GM23338 (cell line): ENCODE data around the gene SARDH.

ENCODE experiments used
- CREB1 ChIP-seq: fragments of 250-450 bp; sonication (Bioruptor Pico); IDR thresholded peaks from 2 replicates; pipeline ENCODE4 v1.5.0; 2020; ENCODE audit warnings: low read depth, mild to moderate bottlenecking, moderate library complexity
- EZH2 ChIP-seq: fragments of 200-600 bp; sonication (generic); IDR thresholded peaks from one replicate; pipeline ENCODE4 v1.8.0; 2017; ENCODE audit warnings: antibody characterized with exemption, mild to moderate bottlenecking, low read depth; ENCODE audit not compliant: unreplicated experiment
- EZH2phosphoT487 ChIP-seq: fragments of 200-600 bp; sonication (generic); IDR thresholded peaks from one replicate; pipeline ENCODE4 v1.8.1; 2018; ENCODE audit warnings: antibody characterized with exemption; ENCODE audit not compliant: unreplicated experiment
- JUNB ChIP-seq: IDR thresholded peaks from one replicate; pipeline ENCODE4 v1.6.1; 2016; ENCODE audit warnings: antibody characterized with exemption; ENCODE audit not compliant: unreplicated experiment
- NANOG ChIP-seq: IDR thresholded peaks from 2 replicates; pipeline ENCODE4 v1.6.1; 2016; ENCODE audit warnings: antibody characterized with exemption, borderline replicate concordance
- POLR2AphosphoS5 ChIP-seq: IDR thresholded peaks from 2 replicates; pipeline ENCODE4 v1.6.1; 2016; ENCODE audit warnings: antibody characterized with exemption, low read depth
- STAT1 ChIP-seq: IDR thresholded peaks from one replicate; pipeline ENCODE4 v1.6.1; 2016; ENCODE audit warnings: antibody characterized with exemption; ENCODE audit not compliant: unreplicated experiment
- TF ChIP-seq, protein P1 (sequence below), 2 experiments: fragments of 200-600 bp in 1 of 2; sonication (generic) in 1 of 2; conservative IDR thresholded peaks; 2 replicates each; pipeline versions ENCODE4 v1.5.1 to v1.6.1; 2016 to 2017; ENCODE audit warnings: antibody characterized with exemption in 2 of 2, low read depth in 2 of 2, mild to moderate bottlenecking in 2 of 2, moderate library complexity in 1 of 2
- TF ChIP-seq, protein P2 (sequence below): IDR thresholded peaks from one replicate; pipeline ENCODE4 v1.6.1; 2018; ENCODE audit warnings: antibody characterized with exemption; ENCODE audit not compliant: unreplicated experiment
- TF ChIP-seq, protein P3 (sequence below): fragments of 250-450 bp; sonication (Bioruptor Pico); IDR thresholded peaks from 2 replicates; pipeline ENCODE4 v1.5.0; 2020; ENCODE audit warnings: mild to moderate bottlenecking, moderate library complexity
- TF ChIP-seq, protein P4 (sequence below): IDR thresholded peaks from 2 replicates; pipeline ENCODE4 v1.6.1; 2016; ENCODE audit warnings: antibody characterized with exemption

DNA sequence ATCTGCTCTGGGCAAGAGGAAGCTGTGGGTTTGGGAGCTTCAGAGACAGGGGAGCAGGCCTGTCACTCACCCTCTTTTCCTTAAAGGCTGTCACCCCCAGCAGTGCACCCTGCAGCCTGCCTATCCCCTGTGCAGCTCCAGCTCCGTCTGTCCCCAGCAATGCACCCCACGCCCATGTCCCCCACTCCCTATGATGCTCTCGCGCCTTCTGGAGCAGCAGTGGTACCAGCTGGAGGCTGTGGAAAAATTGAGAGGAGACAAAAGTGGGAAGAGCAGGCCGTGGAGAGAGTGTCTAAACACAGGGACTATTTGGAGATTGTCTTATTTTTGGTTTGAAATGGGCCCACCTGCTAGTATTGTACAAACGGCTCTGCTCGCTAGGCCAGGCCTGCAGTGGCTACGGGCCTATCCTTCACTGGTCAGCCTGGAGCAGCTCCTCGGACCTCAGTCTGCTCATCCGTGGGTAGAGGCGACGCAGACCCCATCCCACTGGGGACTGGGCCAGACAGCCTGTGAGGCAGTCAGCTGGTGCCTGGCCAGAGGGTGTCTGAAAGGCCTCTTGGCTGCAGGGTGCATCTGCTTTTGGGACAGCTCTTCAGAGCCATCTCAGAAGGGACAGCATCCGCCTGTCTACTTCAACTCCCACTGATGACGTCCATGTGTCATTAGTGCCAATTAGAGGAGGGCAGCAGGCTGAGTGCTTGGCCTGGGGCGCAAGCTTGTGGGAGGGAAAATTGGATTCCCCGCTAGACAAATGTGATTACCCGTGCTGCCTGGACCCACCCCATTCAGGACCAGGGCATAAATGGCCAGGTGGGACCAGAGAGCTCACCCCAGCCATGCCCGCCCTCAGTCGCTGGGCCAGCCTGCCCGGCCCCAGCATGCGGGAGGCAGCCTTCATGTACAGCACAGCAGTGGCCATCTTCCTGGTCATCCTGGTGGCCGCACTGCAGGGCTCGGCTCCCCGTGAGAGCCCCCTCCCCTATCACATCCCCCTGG lies 102.3 kb downstream of the SARDH start, which contains the start of gene DBH:
- TF ChIP-seq POLR2AphosphoS5 (no peak), EZH2 (no peak), EZH2phosphoT487 (no peak), CREB1 (CRISPR knock-in tag) (no peak), STAT1 (no peak), JUNB (no peak), NANOG (no peak)
- TF ChIP-seq, protein P1, sequence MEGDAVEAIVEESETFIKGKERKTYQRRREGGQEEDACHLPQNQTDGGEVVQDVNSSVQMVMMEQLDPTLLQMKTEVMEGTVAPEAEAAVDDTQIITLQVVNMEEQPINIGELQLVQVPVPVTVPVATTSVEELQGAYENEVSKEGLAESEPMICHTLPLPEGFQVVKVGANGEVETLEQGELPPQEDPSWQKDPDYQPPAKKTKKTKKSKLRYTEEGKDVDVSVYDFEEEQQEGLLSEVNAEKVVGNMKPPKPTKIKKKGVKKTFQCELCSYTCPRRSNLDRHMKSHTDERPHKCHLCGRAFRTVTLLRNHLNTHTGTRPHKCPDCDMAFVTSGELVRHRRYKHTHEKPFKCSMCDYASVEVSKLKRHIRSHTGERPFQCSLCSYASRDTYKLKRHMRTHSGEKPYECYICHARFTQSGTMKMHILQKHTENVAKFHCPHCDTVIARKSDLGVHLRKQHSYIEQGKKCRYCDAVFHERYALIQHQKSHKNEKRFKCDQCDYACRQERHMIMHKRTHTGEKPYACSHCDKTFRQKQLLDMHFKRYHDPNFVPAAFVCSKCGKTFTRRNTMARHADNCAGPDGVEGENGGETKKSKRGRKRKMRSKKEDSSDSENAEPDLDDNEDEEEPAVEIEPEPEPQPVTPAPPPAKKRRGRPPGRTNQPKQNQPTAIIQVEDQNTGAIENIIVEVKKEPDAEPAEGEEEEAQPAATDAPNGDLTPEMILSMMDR (conservative IDR thresholded peaks at IDR 0.05; ENCODE audit: low read depth in 2 of 2) = no peak
- TF ChIP-seq, protein P2, sequence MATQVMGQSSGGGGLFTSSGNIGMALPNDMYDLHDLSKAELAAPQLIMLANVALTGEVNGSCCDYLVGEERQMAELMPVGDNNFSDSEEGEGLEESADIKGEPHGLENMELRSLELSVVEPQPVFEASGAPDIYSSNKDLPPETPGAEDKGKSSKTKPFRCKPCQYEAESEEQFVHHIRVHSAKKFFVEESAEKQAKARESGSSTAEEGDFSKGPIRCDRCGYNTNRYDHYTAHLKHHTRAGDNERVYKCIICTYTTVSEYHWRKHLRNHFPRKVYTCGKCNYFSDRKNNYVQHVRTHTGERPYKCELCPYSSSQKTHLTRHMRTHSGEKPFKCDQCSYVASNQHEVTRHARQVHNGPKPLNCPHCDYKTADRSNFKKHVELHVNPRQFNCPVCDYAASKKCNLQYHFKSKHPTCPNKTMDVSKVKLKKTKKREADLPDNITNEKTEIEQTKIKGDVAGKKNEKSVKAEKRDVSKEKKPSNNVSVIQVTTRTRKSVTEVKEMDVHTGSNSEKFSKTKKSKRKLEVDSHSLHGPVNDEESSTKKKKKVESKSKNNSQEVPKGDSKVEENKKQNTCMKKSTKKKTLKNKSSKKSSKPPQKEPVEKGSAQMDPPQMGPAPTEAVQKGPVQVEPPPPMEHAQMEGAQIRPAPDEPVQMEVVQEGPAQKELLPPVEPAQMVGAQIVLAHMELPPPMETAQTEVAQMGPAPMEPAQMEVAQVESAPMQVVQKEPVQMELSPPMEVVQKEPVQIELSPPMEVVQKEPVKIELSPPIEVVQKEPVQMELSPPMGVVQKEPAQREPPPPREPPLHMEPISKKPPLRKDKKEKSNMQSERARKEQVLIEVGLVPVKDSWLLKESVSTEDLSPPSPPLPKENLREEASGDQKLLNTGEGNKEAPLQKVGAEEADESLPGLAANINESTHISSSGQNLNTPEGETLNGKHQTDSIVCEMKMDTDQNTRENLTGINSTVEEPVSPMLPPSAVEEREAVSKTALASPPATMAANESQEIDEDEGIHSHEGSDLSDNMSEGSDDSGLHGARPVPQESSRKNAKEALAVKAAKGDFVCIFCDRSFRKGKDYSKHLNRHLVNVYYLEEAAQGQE = no peak
- TF ChIP-seq, protein P3, sequence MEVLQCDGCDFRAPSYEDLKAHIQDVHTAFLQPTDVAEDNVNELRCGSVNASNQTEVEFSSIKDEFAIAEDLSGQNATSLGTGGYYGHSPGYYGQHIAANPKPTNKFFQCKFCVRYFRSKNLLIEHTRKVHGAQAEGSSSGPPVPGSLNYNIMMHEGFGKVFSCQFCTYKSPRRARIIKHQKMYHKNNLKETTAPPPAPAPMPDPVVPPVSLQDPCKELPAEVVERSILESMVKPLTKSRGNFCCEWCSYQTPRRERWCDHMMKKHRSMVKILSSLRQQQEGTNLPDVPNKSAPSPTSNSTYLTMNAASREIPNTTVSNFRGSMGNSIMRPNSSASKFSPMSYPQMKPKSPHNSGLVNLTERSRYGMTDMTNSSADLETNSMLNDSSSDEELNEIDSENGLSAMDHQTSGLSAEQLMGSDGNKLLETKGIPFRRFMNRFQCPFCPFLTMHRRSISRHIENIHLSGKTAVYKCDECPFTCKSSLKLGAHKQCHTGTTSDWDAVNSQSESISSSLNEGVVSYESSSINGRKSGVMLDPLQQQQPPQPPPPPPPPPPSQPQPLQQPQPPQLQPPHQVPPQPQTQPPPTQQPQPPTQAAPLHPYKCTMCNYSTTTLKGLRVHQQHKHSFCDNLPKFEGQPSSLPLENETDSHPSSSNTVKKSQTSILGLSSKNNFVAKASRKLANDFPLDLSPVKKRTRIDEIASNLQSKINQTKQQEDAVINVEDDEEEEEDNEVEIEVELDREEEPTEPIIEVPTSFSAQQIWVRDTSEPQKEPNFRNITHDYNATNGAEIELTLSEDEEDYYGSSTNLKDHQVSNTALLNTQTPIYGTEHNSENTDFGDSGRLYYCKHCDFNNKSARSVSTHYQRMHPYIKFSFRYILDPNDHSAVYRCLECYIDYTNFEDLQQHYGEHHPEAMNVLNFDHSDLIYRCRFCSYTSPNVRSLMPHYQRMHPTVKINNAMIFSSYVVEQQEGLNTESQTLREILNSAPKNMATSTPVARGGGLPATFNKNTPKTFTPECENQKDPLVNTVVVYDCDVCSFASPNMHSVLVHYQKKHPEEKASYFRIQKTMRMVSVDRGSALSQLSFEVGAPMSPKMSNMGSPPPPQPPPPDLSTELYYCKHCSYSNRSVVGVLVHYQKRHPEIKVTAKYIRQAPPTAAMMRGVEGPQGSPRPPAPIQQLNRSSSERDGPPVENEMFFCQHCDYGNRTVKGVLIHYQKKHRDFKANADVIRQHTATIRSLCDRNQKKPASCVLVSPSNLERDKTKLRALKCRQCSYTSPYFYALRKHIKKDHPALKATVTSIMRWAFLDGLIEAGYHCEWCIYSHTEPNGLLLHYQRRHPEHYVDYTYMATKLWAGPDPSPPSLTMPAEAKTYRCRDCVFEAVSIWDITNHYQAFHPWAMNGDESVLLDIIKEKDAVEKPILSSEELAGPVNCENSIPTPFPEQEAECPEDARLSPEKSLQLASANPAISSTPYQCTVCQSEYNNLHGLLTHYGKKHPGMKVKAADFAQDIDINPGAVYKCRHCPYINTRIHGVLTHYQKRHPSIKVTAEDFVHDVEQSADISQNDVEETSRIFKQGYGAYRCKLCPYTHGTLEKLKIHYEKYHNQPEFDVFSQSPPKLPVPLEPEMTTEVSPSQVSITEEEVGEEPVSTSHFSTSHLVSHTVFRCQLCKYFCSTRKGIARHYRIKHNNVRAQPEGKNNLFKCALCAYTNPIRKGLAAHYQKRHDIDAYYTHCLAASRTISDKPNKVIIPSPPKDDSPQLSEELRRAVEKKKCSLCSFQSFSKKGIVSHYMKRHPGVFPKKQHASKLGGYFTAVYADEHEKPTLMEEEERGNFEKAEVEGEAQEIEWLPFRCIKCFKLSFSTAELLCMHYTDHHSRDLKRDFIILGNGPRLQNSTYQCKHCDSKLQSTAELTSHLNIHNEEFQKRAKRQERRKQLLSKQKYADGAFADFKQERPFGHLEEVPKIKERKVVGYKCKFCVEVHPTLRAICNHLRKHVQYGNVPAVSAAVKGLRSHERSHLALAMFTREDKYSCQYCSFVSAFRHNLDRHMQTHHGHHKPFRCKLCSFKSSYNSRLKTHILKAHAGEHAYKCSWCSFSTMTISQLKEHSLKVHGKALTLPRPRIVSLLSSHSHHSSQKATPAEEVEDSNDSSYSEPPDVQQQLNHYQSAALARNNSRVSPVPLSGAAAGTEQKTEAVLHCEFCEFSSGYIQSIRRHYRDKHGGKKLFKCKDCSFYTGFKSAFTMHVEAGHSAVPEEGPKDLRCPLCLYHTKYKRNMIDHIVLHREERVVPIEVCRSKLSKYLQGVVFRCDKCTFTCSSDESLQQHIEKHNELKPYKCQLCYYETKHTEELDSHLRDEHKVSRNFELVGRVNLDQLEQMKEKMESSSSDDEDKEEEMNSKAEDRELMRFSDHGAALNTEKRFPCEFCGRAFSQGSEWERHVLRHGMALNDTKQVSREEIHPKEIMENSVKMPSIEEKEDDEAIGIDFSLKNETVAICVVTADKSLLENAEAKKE (CRISPR knock-in tag) = no peak
- TF ChIP-seq, protein P4, sequence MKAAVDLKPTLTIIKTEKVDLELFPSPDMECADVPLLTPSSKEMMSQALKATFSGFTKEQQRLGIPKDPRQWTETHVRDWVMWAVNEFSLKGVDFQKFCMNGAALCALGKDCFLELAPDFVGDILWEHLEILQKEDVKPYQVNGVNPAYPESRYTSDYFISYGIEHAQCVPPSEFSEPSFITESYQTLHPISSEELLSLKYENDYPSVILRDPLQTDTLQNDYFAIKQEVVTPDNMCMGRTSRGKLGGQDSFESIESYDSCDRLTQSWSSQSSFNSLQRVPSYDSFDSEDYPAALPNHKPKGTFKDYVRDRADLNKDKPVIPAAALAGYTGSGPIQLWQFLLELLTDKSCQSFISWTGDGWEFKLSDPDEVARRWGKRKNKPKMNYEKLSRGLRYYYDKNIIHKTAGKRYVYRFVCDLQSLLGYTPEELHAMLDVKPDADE = no peak
